ENCODE measurements around the gene NOTCH3. TPM values are rescaled to one million over a fixed set of nuclear protein-coding genes. Genes with fewer than 3 reads are reported as not detected.

Gene NOTCH3
- total RNA-seq, 1 donor from 2014 or later = 124 TPM

GRCh38 chr19:15115080-15115479 is 85.7 kb downstream of the NOTCH3 start:
- DNase-seq (ENCODE audit: low spot score) (peak; percentile 85), ATAC-seq (peak; percentile 82)
- intact Hi-C loops (cut with DNase I) = no loop called here

DNA sequence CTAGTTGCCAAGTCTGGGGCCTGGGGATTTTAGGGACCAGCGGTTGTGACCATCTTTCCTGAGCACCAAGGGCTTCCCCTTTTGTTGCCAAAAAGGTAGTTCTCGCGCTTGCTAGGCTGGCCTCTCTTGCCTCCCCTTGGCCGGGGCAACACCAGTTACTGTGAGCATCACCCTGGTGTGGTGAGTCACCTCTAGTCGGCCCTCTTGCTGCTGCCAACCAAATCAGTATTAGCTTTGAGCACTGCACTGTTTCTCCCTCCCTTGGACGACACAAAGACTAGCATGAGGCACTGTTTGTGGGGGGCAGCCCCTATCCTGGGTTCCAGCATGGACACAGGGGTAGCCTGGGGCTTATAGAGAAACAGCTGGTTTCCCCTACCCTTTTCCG is 86.6 kb downstream of the NOTCH3 start:
- intact Hi-C loops (cut with DNase I) = no loop called here
- DNase-seq (ENCODE audit: low spot score) (no peak), ATAC-seq (peak; percentile 25)

- DNase-seq (ENCODE audit: low spot score) (no peak), ATAC-seq (no peak)
- intact Hi-C loops (cut with DNase I) = no loop called here
Observed at GRCh38 chr19:15113245-15114152, 87.3 kb downstream of the NOTCH3 start.

DNA sequence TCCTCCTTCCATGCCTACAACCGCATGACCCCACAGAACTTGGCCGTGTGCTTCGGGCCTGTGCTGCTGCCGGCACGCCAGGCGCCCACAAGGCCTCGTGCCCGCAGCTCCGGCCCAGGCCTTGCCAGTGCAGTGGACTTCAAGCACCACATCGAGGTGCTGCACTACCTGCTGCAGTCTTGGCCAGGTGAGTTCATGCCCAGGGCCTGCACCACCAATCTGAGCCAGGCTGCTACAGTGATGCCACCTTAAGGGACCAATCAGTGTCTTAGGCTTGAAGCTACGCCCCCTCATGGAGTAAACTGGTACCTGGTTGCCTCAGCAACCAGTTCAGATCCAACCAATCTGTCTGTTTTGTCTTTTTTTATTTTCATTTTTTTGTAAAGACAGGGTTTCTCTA is 88.4 kb downstream of the NOTCH3 start:
- ATAC-seq = no peak
- intact Hi-C loops (cut with DNase I) = no loop called here
- no peak for DNase-seq (ENCODE audit: low spot score)

DNA sequence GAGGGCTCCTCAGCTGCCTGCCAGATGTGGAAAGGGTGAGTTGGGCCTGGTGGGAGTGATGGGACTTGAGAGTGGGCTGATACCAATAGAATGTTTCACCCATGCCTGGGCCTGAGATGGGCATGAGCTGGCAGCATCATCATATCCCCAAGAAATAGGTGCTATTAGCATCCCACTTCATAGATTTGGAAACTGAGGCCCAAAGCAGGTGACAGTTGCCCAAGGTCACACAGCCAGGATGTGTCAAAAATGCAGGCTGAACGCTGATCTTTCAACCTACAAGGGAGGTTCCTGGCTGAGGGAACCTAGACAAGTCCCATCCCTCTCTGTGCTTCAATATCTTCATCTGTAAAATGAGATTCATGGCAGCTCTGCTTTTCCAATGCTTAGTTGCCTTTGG is 89.0 kb downstream of the NOTCH3 start:
- ATAC-seq = no peak
- intact Hi-C loops (cut with DNase I) = no loop called here
- DNase-seq (ENCODE audit: low spot score) = no peak

DNA sequence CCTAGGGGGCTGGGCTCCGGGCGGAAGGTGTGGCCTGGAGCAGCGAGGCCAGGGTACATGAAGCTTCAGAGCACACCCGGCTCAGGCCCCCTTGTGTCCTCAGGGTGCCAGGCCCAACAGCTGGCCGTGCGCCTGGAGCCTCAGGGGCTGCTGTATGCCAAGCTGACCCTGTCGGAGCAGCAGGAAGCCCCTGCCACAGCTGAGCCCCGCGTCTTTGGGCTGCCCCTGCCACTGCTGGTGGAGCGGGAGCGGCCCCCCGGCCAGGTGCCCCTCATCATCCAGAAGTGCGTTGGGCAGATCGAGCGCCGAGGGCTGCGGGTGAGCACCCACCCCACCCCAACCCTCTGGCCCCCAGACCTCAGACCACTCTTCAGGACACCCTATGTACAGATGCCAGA is 90.4 kb downstream of the NOTCH3 start:
- ATAC-seq (no peak), DNase-seq (ENCODE audit: low spot score) (no peak)
- intact Hi-C loops (cut with DNase I) = no loop called here

- ATAC-seq (no peak), DNase-seq (ENCODE audit: low spot score) (no peak)
- intact Hi-C loops (cut with DNase I) = no loop called here
Observed at GRCh38 chr19:15109768-15110417, 90.9 kb downstream of the NOTCH3 start.

Small RNA genes lying within 50 kb of the gene (microRNA-seq; reads per million reads assigned to microRNA genes)
- not detected for gene MIR6795

Other genes starting within 250 kb of the NOTCH3 start
- not detected for gene SLC1A6, start 221.1 kb downstream of the NOTCH3 start, total RNA-seq
- not detected for gene CASP14, start 151.5 kb downstream of the NOTCH3 start, total RNA-seq
- not detected for gene OR1I1, start 118.8 kb downstream of the NOTCH3 start, total RNA-seq
- gene SYDE1, start 93.6 kb downstream of the NOTCH3 start, total RNA-seq = 39.9 TPM
- 0.45 TPM for gene EPHX3, start 31.5 kb upstream of the NOTCH3 start, total RNA-seq
- gene BRD4, start 131.5 kb upstream of the NOTCH3 start, total RNA-seq = 110 TPM
- 51.9 TPM for gene AKAP8, start 178.8 kb upstream of the NOTCH3 start, total RNA-seq
- gene AKAP8L, start 218.0 kb upstream of the NOTCH3 start, total RNA-seq = 109 TPM
- 30.2 TPM for gene WIZ, start 249.0 kb upstream of the NOTCH3 start, total RNA-seq